ENCODE measurements around the gene CDKN2C. TPM values are rescaled to one million over a fixed set of nuclear protein-coding genes. Genes with fewer than 3 reads are reported as not detected.

CDKN2C gene
- total RNA-seq, 1 experiment from 2014 or later: not detected

DNA sequence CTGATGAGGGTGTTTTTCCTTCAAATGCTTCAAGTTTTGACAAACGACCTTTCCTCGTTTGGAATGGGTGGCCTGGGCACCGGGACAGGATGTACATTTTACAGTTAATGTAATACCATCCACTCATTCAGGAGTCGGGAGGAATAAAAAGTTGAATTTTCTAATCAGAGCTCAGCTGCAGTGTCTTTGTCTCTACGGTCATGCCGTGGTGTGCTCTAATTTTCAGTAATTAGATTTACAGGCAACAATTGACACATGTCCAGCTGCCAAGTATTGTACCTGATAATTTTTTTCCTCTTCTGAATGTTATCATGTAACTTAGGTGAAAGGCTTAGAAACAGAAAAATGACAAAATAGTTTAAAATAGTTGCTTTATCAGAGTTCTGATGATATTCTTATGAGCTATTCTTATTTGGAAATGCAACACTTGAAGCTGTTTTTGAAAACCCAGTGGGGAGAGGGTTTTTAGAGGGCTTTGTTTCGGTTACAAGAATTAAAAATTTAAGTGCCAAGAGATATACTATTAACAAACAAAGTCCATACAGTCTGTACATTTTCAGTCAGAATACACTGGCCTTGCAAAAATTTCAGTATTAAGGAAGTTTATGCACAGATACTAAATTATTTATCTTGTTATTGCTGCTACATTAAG lies 1.0 kb downstream of the CDKN2C start (continued):
- TF ChIP-seq ARID4B (CRISPR knock-in tag; IDR thresholded peaks at IDR 0.05; ENCODE audit: borderline replicate concordance): no peak
- TF ChIP-seq USF1 (CRISPR knock-in tag; IDR thresholded peaks at IDR 0.05): no peak
- TF ChIP-seq SMAD3 (CRISPR knock-in tag; IDR thresholded peaks at IDR 0.05; ENCODE audit: borderline replicate concordance): no peak
- TF ChIP-seq JUN (CRISPR knock-in tag; IDR thresholded peaks at IDR 0.05): no peak
- TF ChIP-seq, protein P1, sequence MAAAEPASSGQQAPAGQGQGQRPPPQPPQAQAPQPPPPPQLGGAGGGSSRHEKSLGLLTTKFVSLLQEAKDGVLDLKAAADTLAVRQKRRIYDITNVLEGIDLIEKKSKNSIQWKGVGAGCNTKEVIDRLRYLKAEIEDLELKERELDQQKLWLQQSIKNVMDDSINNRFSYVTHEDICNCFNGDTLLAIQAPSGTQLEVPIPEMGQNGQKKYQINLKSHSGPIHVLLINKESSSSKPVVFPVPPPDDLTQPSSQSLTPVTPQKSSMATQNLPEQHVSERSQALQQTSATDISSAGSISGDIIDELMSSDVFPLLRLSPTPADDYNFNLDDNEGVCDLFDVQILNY (CRISPR knock-in tag; IDR thresholded peaks at IDR 0.05): no peak
- TF ChIP-seq ESRRA (CRISPR knock-in tag; IDR thresholded peaks at IDR 0.05; ENCODE audit: borderline replicate concordance): no peak
- TF ChIP-seq HMGXB4 (CRISPR knock-in tag; IDR thresholded peaks at IDR 0.05): no peak
- TF ChIP-seq, protein P2, sequence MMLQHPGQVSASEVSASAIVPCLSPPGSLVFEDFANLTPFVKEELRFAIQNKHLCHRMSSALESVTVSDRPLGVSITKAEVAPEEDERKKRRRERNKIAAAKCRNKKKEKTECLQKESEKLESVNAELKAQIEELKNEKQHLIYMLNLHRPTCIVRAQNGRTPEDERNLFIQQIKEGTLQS (CRISPR knock-in tag; conservative IDR thresholded peaks at IDR 0.05): no peak
- no peak for TF ChIP-seq NR3C1 (CRISPR knock-in tag; conservative IDR thresholded peaks at IDR 0.05; ENCODE audit: low read depth)
- no peak for TF ChIP-seq ZNF423 (CRISPR knock-in tag; IDR thresholded peaks at IDR 0.05)
- TF ChIP-seq ZNF396 (CRISPR knock-in tag; IDR thresholded peaks at IDR 0.05; ENCODE audit: borderline replicate concordance): no peak

DNA sequence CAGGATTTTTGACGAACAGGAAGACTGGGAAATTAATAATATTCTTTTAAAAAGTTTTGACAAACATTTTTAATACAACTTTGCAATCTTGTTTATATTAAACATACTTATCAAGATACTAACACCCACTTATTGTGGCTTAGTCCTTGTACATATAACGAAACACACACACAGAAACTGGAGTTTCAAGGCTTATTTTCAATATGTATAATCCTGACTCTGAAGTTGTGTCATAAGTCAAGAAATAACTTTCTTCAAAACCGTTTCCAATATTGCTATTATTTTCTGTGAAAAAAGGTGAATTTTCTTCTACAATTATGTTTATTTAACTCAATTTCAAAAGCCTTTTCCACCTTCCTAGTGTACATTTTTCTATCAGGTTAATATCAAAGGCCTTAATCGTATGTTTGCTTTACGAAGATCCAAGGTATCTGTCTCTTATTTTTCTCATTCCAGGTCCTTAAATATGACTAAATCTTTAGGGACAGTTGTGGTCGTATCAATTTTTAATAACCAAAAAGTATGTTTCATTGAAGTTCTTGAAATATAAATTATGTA lies 1.8 kb downstream of the CDKN2C start:
- Mint-ChIP-seq H3K9me3 (no peaks in the 10 kb centered on the region), H3K27me3 (ENCODE audit: low read depth) (peaks cover 98% of the 10 kb centered on the region), H3K4me1 (peaks cover 27% of the 10 kb centered on the region), H3K4me3 (no peak overlapping the region), H3K27ac (no peak overlapping the region), H3K36me3 (no peaks in the 10 kb centered on the region)
- ATAC-seq (no peak), DNase-seq (ENCODE audit: low spot score) (no peak)
- POLR2A ChIA-PET: no interaction called here
- CTCF ChIA-PET: no interaction called here
- TF ChIP-seq JAZF1 (CRISPR knock-in tag; IDR thresholded peaks at IDR 0.05): no peak
- TF ChIP-seq ZSCAN18 (CRISPR knock-in tag; IDR thresholded peaks at IDR 0.05): no peak
- TF ChIP-seq ATF6 (CRISPR knock-in tag; IDR thresholded peaks at IDR 0.05): no peak
- no peak for TF ChIP-seq TCF7 (CRISPR knock-in tag; IDR thresholded peaks at IDR 0.05; ENCODE audit: low read depth)
- TF ChIP-seq E2F1 (CRISPR knock-in tag; IDR thresholded peaks at IDR 0.05): no peak
- no peak for TF ChIP-seq ZBTB43 (CRISPR knock-in tag; IDR thresholded peaks at IDR 0.05)
